HPDE6-E6E7 (cell line): ENCODE results near the gene MUC20.

Source experiments
- DNase-seq: peaks from one replicate; pipeline ENCODE4 v3.0.0; 2011; ENCODE audit warnings: missing footprints; ENCODE audit errors: extremely low spot score

The MUC20 gene

GRCh38 chr3:195755791-195756676 is 35.3 kb downstream of the MUC20 start:
- DNase-seq: no peak

GRCh38 chr3:195757438-195757770 is 36.6 kb downstream of the MUC20 start:
- DNase-seq: no peak

GRCh38 chr3:195757827-195758226 is 37.0 kb downstream of the MUC20 start:
- DNase-seq: no peak

- no peak for DNase-seq
Observed at GRCh38 chr3:195758721-195759353, 38.1 kb downstream of the MUC20 start.

GRCh38 chr3:195760345-195761122 is 39.8 kb downstream of the MUC20 start:
- no peak for DNase-seq

- no peak for DNase-seq
Observed at GRCh38 chr3:195761123-195761566, 40.4 kb downstream of the MUC20 start.

- DNase-seq: no peak
Observed at GRCh38 chr3:195761567-195762248, 40.9 kb downstream of the MUC20 start.

- no peak for DNase-seq
Observed at GRCh38 chr3:195762249-195762585, 41.4 kb downstream of the MUC20 start.

GRCh38 chr3:195762611-195763010 is 41.8 kb downstream of the MUC20 start:
- no peak for DNase-seq

- no peak for DNase-seq
Observed at GRCh38 chr3:195763076-195763830, 42.5 kb downstream of the MUC20 start.

GRCh38 chr3:195763843-195764825 is 43.4 kb downstream of the MUC20 start:
- no peak for DNase-seq

GRCh38 chr3:195764961-195765706 is 44.4 kb downstream of the MUC20 start:
- DNase-seq: no peak

- no peak for DNase-seq
Observed at GRCh38 chr3:195766671-195767070, 45.9 kb downstream of the MUC20 start.

GRCh38 chr3:195767792-195768191 is 47.0 kb downstream of the MUC20 start:
- DNase-seq: no peak

GRCh38 chr3:195768414-195768813 is 47.6 kb downstream of the MUC20 start:
- DNase-seq: no peak

- DNase-seq: no peak
Observed at GRCh38 chr3:195768831-195769303, 48.1 kb downstream of the MUC20 start.

GRCh38 chr3:195769551-195769950 is 48.8 kb downstream of the MUC20 start:
- DNase-seq: no peak

- DNase-seq: no peak
Observed at GRCh38 chr3:195770081-195770840, 49.5 kb downstream of the MUC20 start.
